Left ventricle myocardium inferior (tissue), 1 donor: Measurements from ENCODE around the gene MPP2. TPM values are rescaled to one million over a fixed set of nuclear protein-coding genes. Genes with fewer than 3 reads are reported as not detected.
A peak's percentile ranks its signal among the peaks of the same experiment; 100 is the strongest.

Source experiments
- DNase-seq: peaks from one replicate; pipeline ENCODE4 v3.0.0-alpha.2; 2020
- H3K27ac ChIP-seq: fragments of 200-600 bp; replicated peaks from 2 replicates; pipeline ENCODE4 v1.8.0; 2021
- H3K27me3 ChIP-seq: fragments of 200-600 bp; 2 replicates; pipeline ENCODE4 v1.8.0; 2021; ENCODE audit warnings: low read depth
- H3K36me3 ChIP-seq: fragments of 200-600 bp; 2 replicates; pipeline ENCODE4 v1.8.0; 2021
- H3K4me1 ChIP-seq: fragments of 200-600 bp; 2 replicates; pipeline ENCODE4 v1.8.0; 2021
- H3K4me3 ChIP-seq: fragments of 200-600 bp; 2 replicates; pipeline ENCODE4 v1.8.0; 2021; ENCODE audit warnings: mild to moderate bottlenecking, moderate library complexity
- H3K9me3 ChIP-seq: fragments of 200-600 bp; replicated peaks from 2 replicates; pipeline ENCODE4 v1.8.0; 2021
- intact Hi-C: fragments of 100-400 bp; cut with micrococcal nuclease; formaldehyde crosslinking; loops from one replicate; pipeline ENCODE4 v1.11.0; 2022
- total RNA-seq: library from RNA; stranded (reverse); fragmentation: NEBNext Ultra II Directional; extraction: Animal tissue kit (Norgen Biotek cat#: 25700); gene quantifications from one replicate; pipeline ENCODE4 v1.2.1, GENCODE V29; 2021
- TF ChIP-seq, protein P1 (sequence below): fragments of 200-600 bp; IDR thresholded peaks from 2 replicates; pipeline ENCODE4 v1.8.0; 2021; ENCODE audit warnings: antibody characterized with exemption, mild to moderate bottlenecking, borderline replicate concordance
- donor health status: DM: no; HTN: yes; CAD: no; lungs with severe emphysema.

The MPP2 gene
- total RNA-seq, 1 donor from 2014 or later: 12.1 TPM

DNA sequence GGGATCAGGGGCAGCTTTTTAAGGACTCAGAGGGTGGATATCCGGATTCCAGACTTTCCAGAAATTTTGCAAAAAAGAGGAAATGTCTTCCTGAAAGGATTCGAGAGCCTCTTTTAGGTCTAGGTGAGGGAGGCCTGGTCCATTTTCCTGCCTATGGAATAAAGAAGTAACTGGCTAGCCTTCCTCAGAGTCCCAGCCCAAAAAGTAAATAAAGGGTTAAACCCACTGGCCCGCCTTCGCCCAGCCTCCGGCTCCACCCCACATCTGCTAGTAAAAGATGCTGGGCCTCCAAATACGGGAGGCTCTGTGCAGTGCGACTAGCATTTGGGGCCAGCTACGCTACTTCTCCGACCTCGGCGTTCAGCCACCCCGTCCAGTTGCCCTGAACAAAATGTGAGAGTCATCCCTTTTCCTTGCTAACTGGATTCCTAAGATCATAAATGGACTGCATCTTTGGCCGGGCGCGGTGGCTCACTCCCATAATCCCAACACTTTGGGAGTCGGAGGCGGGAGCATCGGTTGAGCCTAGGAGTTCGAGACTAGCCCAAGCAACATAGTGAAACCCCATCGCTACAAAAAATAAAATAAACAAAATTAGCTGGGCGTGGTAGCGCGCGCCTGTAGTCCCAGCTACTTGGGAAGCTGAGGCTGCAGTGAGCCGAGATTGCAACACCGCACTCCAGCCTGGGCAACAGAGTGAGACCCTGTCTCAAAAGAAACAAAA, 824 bp upstream of the MPP2 start:
- Histone ChIP-seq H3K4me3 (peak overlapping the region; percentile 93), H3K36me3 (no peaks in the 10 kb centered on the region), H3K27me3 (no peaks in the 10 kb centered on the region), H3K9me3 (no peaks in the 10 kb centered on the region), H3K4me1 (peaks cover 46% of the 10 kb centered on the region), H3K27ac (peak overlapping the region; percentile 79)
- DNase-seq: peak; percentile 69
- TF ChIP-seq, protein P1, sequence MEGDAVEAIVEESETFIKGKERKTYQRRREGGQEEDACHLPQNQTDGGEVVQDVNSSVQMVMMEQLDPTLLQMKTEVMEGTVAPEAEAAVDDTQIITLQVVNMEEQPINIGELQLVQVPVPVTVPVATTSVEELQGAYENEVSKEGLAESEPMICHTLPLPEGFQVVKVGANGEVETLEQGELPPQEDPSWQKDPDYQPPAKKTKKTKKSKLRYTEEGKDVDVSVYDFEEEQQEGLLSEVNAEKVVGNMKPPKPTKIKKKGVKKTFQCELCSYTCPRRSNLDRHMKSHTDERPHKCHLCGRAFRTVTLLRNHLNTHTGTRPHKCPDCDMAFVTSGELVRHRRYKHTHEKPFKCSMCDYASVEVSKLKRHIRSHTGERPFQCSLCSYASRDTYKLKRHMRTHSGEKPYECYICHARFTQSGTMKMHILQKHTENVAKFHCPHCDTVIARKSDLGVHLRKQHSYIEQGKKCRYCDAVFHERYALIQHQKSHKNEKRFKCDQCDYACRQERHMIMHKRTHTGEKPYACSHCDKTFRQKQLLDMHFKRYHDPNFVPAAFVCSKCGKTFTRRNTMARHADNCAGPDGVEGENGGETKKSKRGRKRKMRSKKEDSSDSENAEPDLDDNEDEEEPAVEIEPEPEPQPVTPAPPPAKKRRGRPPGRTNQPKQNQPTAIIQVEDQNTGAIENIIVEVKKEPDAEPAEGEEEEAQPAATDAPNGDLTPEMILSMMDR: no peak
- intact Hi-C loops: no loop called here

DNA sequence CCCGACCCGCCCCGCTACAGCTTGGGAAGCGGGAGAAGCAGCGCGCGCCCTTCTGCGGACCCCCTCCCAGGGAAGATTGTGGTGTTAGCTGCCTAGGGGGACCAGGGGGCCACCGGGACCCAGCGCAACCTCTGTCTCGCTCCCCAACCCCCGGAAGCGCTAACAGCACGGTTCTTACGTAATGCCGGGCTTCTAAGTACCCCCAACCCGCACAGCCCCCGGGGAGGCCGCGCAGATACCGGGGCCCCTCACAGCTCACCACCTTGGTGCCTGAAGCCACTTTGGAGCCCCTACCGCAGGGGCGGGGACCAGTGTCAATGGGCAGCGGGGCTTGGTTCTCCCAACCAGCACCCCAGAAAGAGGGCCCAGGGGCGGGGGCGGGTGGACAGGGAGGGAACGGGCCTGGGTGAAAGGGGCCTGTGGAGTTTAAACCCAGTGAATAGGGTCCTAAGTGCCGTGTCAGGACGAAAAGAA, 348 bp downstream of the MPP2 start:
- H3K27ac ChIP-seq: peak overlapping the region; percentile 79
- no peaks in the 10 kb centered on the region for H3K27me3 ChIP-seq
- no peaks in the 10 kb centered on the region for H3K9me3 ChIP-seq
- H3K4me1 ChIP-seq: peaks cover 46% of the 10 kb centered on the region
- peak overlapping the region; percentile 93 for H3K4me3 ChIP-seq
- DNase-seq: no peak
- TF ChIP-seq, protein P1: no peak
- intact Hi-C loops: no loop called here
- H3K36me3 ChIP-seq: no peaks in the 10 kb centered on the region

DNA sequence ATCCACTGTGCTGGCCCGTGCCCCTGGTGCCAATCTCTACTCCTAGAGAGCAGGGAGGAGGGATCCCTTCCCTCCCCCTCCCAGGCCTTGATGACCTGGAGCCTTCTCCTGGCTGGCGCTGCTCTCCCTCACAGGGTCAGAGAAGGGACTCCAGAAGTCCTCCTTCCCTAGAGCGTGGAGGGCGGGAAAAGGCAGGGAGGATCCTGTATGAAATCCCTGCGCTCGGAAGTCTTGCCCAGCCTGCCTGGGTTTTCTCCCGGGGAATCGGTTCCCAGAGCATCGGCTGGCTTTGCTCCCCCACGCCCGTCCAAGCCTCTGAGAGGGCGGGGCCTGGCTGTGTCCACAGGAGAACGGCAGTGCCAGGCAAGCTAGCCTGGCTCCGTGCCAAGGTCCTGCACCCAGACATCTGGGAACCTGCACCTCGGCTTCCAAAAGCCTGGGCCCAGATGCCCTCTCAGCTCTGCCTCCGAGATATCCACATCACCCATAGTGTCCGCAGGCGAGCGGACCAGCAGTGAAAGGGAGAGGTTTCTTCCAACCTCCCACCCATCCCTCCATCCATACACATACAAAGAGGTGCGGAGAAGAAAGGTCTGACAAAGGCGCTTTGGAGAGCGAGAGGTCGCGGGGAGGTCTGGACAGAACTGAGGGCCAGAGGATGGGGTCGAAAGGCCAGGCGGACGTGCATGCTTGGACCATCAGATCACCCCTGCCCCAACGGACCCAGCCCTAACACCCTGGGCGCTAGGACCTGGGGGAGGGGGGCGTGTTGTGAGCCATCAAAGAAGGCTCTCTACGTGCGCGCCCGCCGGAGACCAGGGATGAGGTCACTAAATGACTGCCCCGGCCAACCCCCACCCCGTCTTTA, 1.1 kb downstream of the MPP2 start:
- Histone ChIP-seq H3K9me3 (no peaks in the 10 kb centered on the region), H3K36me3 (no peaks in the 10 kb centered on the region), H3K27me3 (no peaks in the 10 kb centered on the region), H3K27ac (peak overlapping the region; percentile 79), H3K4me1 (peaks cover 43% of the 10 kb centered on the region), H3K4me3 (peak overlapping the region; percentile 93)
- TF ChIP-seq, protein P1: no peak
- intact Hi-C loops: no loop called here
- DNase-seq: peak; percentile 73

DNA sequence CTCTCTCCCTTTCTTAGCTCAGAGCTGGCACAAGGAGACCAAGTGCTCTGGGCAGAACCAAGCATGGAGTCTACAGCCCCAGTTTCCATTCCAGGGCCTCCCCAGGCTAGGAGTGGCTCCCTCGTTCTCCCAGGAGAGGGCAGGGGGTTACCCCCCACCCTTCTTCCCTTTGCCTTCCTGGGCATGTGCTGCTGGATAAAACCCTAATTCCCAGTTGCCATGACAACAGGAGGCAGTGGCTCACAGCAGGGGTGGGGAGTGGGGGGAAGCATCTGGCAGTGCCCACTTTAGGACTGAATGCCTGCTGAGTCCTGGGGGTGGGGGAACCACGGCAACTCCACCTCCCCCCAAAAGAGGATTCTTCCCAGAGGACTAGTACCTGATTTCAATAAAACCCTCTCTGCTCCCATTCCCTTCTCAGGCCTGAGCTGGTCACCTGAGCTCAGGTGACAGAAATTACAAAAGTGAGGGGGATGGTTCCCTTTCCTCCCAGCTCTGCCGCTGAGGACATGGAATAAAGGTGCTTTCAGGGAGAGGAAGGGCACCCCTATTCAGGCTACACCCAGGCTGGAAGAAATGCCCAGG, 1.8 kb downstream of the MPP2 start:
- H3K9me3 ChIP-seq: no peaks in the 10 kb centered on the region
- H3K27ac ChIP-seq: no peak overlapping the region
- peak overlapping the region; percentile 93 for H3K4me3 ChIP-seq
- no peaks in the 10 kb centered on the region for H3K36me3 ChIP-seq
- no peaks in the 10 kb centered on the region for H3K27me3 ChIP-seq
- intact Hi-C loops: no loop called here
- TF ChIP-seq, protein P1: no peak
- DNase-seq: no peak
- peaks cover 46% of the 10 kb centered on the region for H3K4me1 ChIP-seq

DNA sequence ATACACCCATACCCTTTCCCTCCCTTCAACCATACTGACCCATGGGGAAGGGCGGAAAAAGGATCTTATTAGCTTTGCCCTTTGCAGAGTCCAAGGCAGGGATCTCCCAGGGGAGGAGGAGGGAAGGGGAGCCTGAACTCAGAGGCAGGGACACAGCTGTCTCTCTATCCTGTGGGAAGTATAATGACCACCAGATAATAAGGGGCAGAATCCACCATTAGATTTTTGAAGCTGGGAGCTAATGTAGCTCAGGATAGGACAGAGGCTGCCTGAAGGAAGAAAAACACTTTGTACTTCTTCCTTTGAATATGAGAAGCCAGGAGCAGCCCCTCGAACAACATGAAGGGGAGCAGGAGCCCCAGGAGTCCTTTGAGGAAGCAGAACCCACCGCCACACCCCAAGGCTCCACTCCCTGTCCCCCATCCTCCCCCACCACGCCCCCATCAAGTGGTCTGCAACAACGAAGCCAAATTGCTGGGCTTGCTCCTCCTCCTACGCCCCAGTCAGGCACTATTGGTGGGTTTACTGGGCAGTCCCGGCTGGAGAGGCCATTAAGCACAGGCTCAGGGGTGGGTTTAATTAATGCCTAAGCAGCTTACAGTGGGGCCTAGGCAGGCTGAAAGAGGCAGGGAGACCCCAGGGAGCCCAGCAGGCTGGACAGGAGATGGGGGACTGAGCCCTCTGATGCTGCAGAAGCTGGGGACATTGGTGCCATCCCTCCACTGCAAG, 5.3 kb downstream of the MPP2 start:
- DNase-seq: no peak
- Histone ChIP-seq H3K27ac (no peak overlapping the region), H3K4me3 (no peak overlapping the region), H3K36me3 (peaks cover 8% of the 10 kb centered on the region), H3K4me1 (peaks cover 41% of the 10 kb centered on the region), H3K9me3 (no peaks in the 10 kb centered on the region), H3K27me3 (no peaks in the 10 kb centered on the region)
- TF ChIP-seq, protein P1: no peak
- intact Hi-C loops: no loop called here
